Right lobe of liver (tissue), 6 donors: ENCODE measurements around the gene LRRC3. TPM values are rescaled to one million over a fixed set of nuclear protein-coding genes. Genes with fewer than 3 reads are reported as not detected.

Experiments used
- ATAC-seq, 4 donors: fragments of 200-7000 bp; cut with Tn5 transposase; one replicate each; pipeline ENCODE4 v1.9.1; 2020; ENCODE audit warnings: mild to moderate bottlenecking in 4 of 4, moderate library complexity in 4 of 4
- DNase-seq, 3 donors: peaks; one replicate each; pipeline ENCODE4 v3.0.0-alpha.2; 2020
- H3K27ac ChIP-seq, 3 donors: fragments of 200-600 bp; one replicate each; pipeline ENCODE4 v1.8.0; 2022
- H3K27me3 ChIP-seq, 2 donors: fragments of 200-600 bp; one replicate each; pipeline ENCODE4 v1.8.0; 2022
- H3K36me3 ChIP-seq, 4 donors: fragments of 200-600 bp; sonication (generic) in 1 of 4; one replicate each; pipeline versions ENCODE4 v1.5.1 to v1.8.0; 2017 to 2022; ENCODE audit warnings: control low read depth in 1 of 4
- H3K4me1 ChIP-seq, 4 donors: fragments of 200-600 bp; sonication (generic) in 1 of 4; one replicate each; pipeline versions ENCODE4 v1.5.1 to v1.8.0; 2017 to 2022; ENCODE audit warnings: control low read depth in 1 of 4
- H3K4me3 ChIP-seq, 3 donors: fragments of 200-600 bp; one replicate each; pipeline ENCODE4 v1.8.0; 2022
- H3K9me3 ChIP-seq, 4 donors: fragments of 200-600 bp; sonication (generic) in 1 of 4; one replicate each; pipeline versions ENCODE4 v1.5.1 to v1.8.0; 2017 to 2022; ENCODE audit warnings: control low read depth in 1 of 4
- CTCF ChIP-seq, 4 donors: fragments of 200-600 bp in 3 of 4; fragments of 450-650 bp in 1 of 4; IDR thresholded peaks; one replicate each; pipeline versions ENCODE4 v1.5.1 to v1.8.0; 2016 to 2022; ENCODE audit warnings: antibody characterized with exemption in 4 of 4, mild to moderate bottlenecking in 2 of 4
- POLR2A ChIP-seq: fragments of 450-650 bp; IDR thresholded peaks from one replicate; pipeline ENCODE4 v1.6.1; 2017; ENCODE audit warnings: antibody characterized with exemption, mild to moderate bottlenecking
- WGBS: methylation state at CpG from one replicate; pipeline ENCODE4 v1.1.6; 2018; ENCODE audit warnings: low coverage, low lambda C conversion rate; ENCODE audit not compliant: insufficient coverage; ENCODE audit errors: missing lambda C conversion rate; 5-methylcytosine and 5-hydroxymethylcytosine counted together
- intact Hi-C, 2 donors: fragments of 100-400 bp; cut with DNase I; formaldehyde crosslinking; loops; one replicate each; pipeline versions ENCODE4 v1.11.2 to v1.14.1; 2022
- total RNA-seq, 6 experiments: library from RNA; depleted of rRNA in 2 of 6; stranded (reverse); fragments of >200 nt in 2 of 6; fragmentation: NEBNext Ultra II Directional in 3 of 6; extraction: Animal tissue kit (Norgen Biotek cat#: 25700) in 3 of 6; gene quantifications; one replicate each; pipeline versions ENCODE4 v1.1.0 to v1.2.4, GENCODE V29; 2016 to 2023
- donor health status: DM: no; HTN: yes; CAD: no.
- donor health status: DM: no; HTN: no; CAD: no.
- donor health status: DM: no; HTN: no; CAD: no.
- donor health status: DM: no; HTN: yes; CAD: no.
- donor health status: DM: no; HTN: yes; CAD: no.

LRRC3 gene
- total RNA-seq, 6 experiments from 2014 or later, result 7.5 to 19.3 (median 13.9) TPM

GRCh38 chr21:44508426-44508710, 53.1 kb downstream of the LRRC3 start:
- DNase-seq (peak in 1 of 3 donors; percentile 17), ATAC-seq (peak in 2 of 4 donors; percentile 2 to 6)
- Histone ChIP-seq H3K9me3 (no peaks in the 10 kb centered on the region), H3K4me3 (no peak overlapping the region), H3K27me3 (no peaks in the 10 kb centered on the region), H3K4me1 (peaks cover 0 to 4% (median 2%) of the 10 kb centered on the region in 4 donors), H3K27ac (no peak overlapping the region), H3K36me3 (no peaks in the 10 kb centered on the region)
- TF ChIP-seq CTCF (IDR thresholded peaks at IDR 0.05), result no peak
- no peak for TF ChIP-seq POLR2A
- intact Hi-C loops, result no loop called here
- WGBS, result 70% methylated on average over 6 of the region's 9 CpGs

GRCh38 chr21:44508711-44509445, 53.6 kb downstream of the LRRC3 start:
- Histone ChIP-seq H3K4me3 (no peak overlapping the region), H3K36me3 (no peaks in the 10 kb centered on the region), H3K27me3 (no peaks in the 10 kb centered on the region), H3K27ac (no peak overlapping the region), H3K4me1 (peaks cover 0 to 4% (median 2%) of the 10 kb centered on the region in 4 donors), H3K9me3 (no peaks in the 10 kb centered on the region)
- DNase-seq, result peak in 1 of 3 donors; percentile 17
- no peak for ATAC-seq
- intact Hi-C loops, result no loop called here
- 71% methylated on average over 9 of the region's 30 CpGs for WGBS
- TF ChIP-seq POLR2A (no peak), CTCF (IDR thresholded peaks at IDR 0.05) (no peak)

- peak; percentile 80 to 93 (median 87) for ATAC-seq
- TF ChIP-seq CTCF (IDR thresholded peaks at IDR 0.05) (peak; percentile 40 to 66 (median 57)), POLR2A (no peak)
- WGBS, result 33% methylated on average over 2 of the region's 12 CpGs
- intact Hi-C loops, result no loop called here
- Histone ChIP-seq H3K27ac (no peak overlapping the region), H3K9me3 (no peaks in the 10 kb centered on the region), H3K27me3 (no peaks in the 10 kb centered on the region), H3K36me3 (no peaks in the 10 kb centered on the region), H3K4me1 (peaks cover 0 to 4% (median 2%) of the 10 kb centered on the region in 4 donors), H3K4me3 (no peak overlapping the region)
- DNase-seq, result peak; percentile 71 to 91 (median 89)
Observed at GRCh38 chr21:44509539-44509938, 54.2 kb downstream of the LRRC3 start.

- no peak for TF ChIP-seq CTCF (IDR thresholded peaks at IDR 0.05)
- no peak for TF ChIP-seq POLR2A
- peak overlapping the region in 1 of 3 donors; percentile 3 for H3K4me3 ChIP-seq
- WGBS, result no CpG with 5 or more reads among the region's 18 CpGs
- DNase-seq, result no peak
- H3K9me3 ChIP-seq, result no peaks in the 10 kb centered on the region
- H3K36me3 ChIP-seq, result no peaks in the 10 kb centered on the region
- no peak overlapping the region for H3K27ac ChIP-seq
- no peaks in the 10 kb centered on the region for H3K27me3 ChIP-seq
- ATAC-seq, result peak in 2 of 4 donors; percentile 1 to 5
- intact Hi-C loops, result loop anchor here (10.0 kb wide), 2 partner anchors 275 to 285 kb away; no protein-coding TSS in a partner anchor
- H3K4me1 ChIP-seq, result peaks cover 0 to 4% (median 2%) of the 10 kb centered on the region in 4 donors
Observed at GRCh38 chr21:44510109-44510507, 54.8 kb downstream of the LRRC3 start.
